ENCODE data around the gene ZNF524.

GRCh38 chr19:55644842-55645511, 44.9 kb downstream of the ZNF524 start:
- TF ChIP-seq CTCF (IDR thresholded peaks at IDR 0.05) (no peak), POLR2A (IDR thresholded peaks at IDR 0.05) (no peak)
